ENCODE data around the gene VPS13D.

Gene VPS13D

GRCh38 chr1:12488666-12489354 is 259.0 kb downstream of the VPS13D start:
- Histone ChIP-seq H3K79me2 (ENCODE audit: control insufficient read depth, low read length) (no peaks in the 10 kb centered on the region), H3K4me2 (ENCODE audit: low read length) (no peak overlapping the region), H3K9me3 (ENCODE audit: control insufficient read depth, insufficient read depth, low read length) (no peaks in the 10 kb centered on the region), H3K4me3 (ENCODE audit: low read length) (no peak overlapping the region), H3F3A (ENCODE audit: control insufficient read depth, insufficient read depth) (no peaks in the 10 kb centered on the region), H4K20me1 (ENCODE audit: control insufficient read depth, insufficient read depth, low read depth, low read length) (no peaks in the 10 kb centered on the region), H3K4me1 (ENCODE audit: control insufficient read depth, low read length) (no peaks in the 10 kb centered on the region), H3K27ac (ENCODE audit: low read depth, low read length) (no peak overlapping the region), H3K9me2 (replicated peaks; ENCODE audit: control insufficient read depth, low read length) (no peaks in the 10 kb centered on the region), H3K36me3 (ENCODE audit: control insufficient read depth, low read length) (no peaks in the 10 kb centered on the region), H3K27me3 (ENCODE audit: control insufficient read depth, low read length) (no peaks in the 10 kb centered on the region)
- TF ChIP-seq CTCF (IDR thresholded peaks at IDR 0.05; ENCODE audit: low read depth, low read length, poor library complexity, severe bottlenecking): no peak
- no peak for TF ChIP-seq EZH2phosphoT487 (IDR thresholded peaks at IDR 0.05; ENCODE audit: borderline replicate concordance, low read length)

- Histone ChIP-seq H3K9me2 (replicated peaks; ENCODE audit: control insufficient read depth, low read length) (no peaks in the 10 kb centered on the region), H3K4me2 (ENCODE audit: low read length) (no peak overlapping the region), H3F3A (ENCODE audit: control insufficient read depth, insufficient read depth) (no peaks in the 10 kb centered on the region), H3K4me3 (ENCODE audit: low read length) (no peak overlapping the region), H3K4me1 (ENCODE audit: control insufficient read depth, low read length) (no peaks in the 10 kb centered on the region), H3K9me3 (ENCODE audit: control insufficient read depth, insufficient read depth, low read length) (no peaks in the 10 kb centered on the region), H3K27ac (ENCODE audit: low read depth, low read length) (no peak overlapping the region), H3K27me3 (ENCODE audit: control insufficient read depth, low read length) (no peaks in the 10 kb centered on the region), H4K20me1 (ENCODE audit: control insufficient read depth, insufficient read depth, low read depth, low read length) (no peaks in the 10 kb centered on the region), H3K36me3 (ENCODE audit: control insufficient read depth, low read length) (no peaks in the 10 kb centered on the region), H3K79me2 (ENCODE audit: control insufficient read depth, low read length) (no peaks in the 10 kb centered on the region)
- TF ChIP-seq EZH2phosphoT487 (IDR thresholded peaks at IDR 0.05; ENCODE audit: borderline replicate concordance, low read length) (no peak), CTCF (IDR thresholded peaks at IDR 0.05; ENCODE audit: low read depth, low read length, poor library complexity, severe bottlenecking) (no peak)
Measured at GRCh38 chr1:12490532-12491142, 260.8 kb downstream of the VPS13D start.

- Histone ChIP-seq H3F3A (ENCODE audit: control insufficient read depth, insufficient read depth) (no peaks in the 10 kb centered on the region), H3K27ac (ENCODE audit: low read depth, low read length) (no peak overlapping the region), H3K4me2 (ENCODE audit: low read length) (no peak overlapping the region), H3K36me3 (ENCODE audit: control insufficient read depth, low read length) (no peaks in the 10 kb centered on the region), H3K4me1 (ENCODE audit: control insufficient read depth, low read length) (no peaks in the 10 kb centered on the region), H3K27me3 (ENCODE audit: control insufficient read depth, low read length) (no peaks in the 10 kb centered on the region), H3K4me3 (ENCODE audit: low read length) (no peak overlapping the region), H4K20me1 (ENCODE audit: control insufficient read depth, insufficient read depth, low read depth, low read length) (no peaks in the 10 kb centered on the region), H3K79me2 (ENCODE audit: control insufficient read depth, low read length) (no peaks in the 10 kb centered on the region), H3K9me2 (replicated peaks; ENCODE audit: control insufficient read depth, low read length) (no peaks in the 10 kb centered on the region), H3K9me3 (ENCODE audit: control insufficient read depth, insufficient read depth, low read length) (no peaks in the 10 kb centered on the region)
- TF ChIP-seq CTCF (IDR thresholded peaks at IDR 0.05; ENCODE audit: low read depth, low read length, poor library complexity, severe bottlenecking) (no peak), EZH2phosphoT487 (IDR thresholded peaks at IDR 0.05; ENCODE audit: borderline replicate concordance, low read length) (no peak)
Measured at GRCh38 chr1:12491656-12492055, 261.8 kb downstream of the VPS13D start.

Data from DOHH2 (cell line).